H1 (cell line): ENCODE measurements around the gene ULK2. TPM values are rescaled to one million over a fixed set of nuclear protein-coding genes. Genes with fewer than 3 reads are reported as not detected.

ENCODE experiments used
- CTCF ChIA-PET: fragments of 300-600 bp; sonication (Branson Sonifier 250); formaldehyde crosslinking; loops from one replicate; lab custom pipeline; 2021; ENCODE audit not compliant: partially characterized antibody; lab: Charles Lee
- POLR2A ChIA-PET: fragments of 300-600 bp; sonication (Branson Sonifier 250); formaldehyde crosslinking; loops from one replicate; lab custom pipeline; 2021; ENCODE audit warnings: inconsistent platforms; ENCODE audit not compliant: partially characterized antibody; lab: Charles Lee
- DNase-seq, 2 experiments: peaks; one replicate each; pipeline versions ENCODE4 v3.0.0 to v3.0.0-alpha.2; 2010 to 2022; ENCODE audit warnings: low spot score in 2 of 2, low read depth in 1 of 2, mixed read lengths in 1 of 2
- FAIRE-seq: peaks from 2 replicates; lab custom pipeline; 2011; peaks lifted over from hg19 to GRCh38; lab: Jason Lieb, UNC
- H2AFZ ChIP-seq: 2 replicates; pipeline ENCODE4 v1.8.1; 2012; ENCODE audit warnings: low read length, inconsistent platforms
- H2AK5ac ChIP-seq: 2 replicates; pipeline ENCODE4 v1.6.1; 2013; ENCODE audit warnings: low read depth, low read length
- H2BK120ac ChIP-seq: replicated peaks from 2 replicates; pipeline ENCODE3; 2013; ENCODE audit warnings: low read depth, low read length, inconsistent platforms
- H2BK12ac ChIP-seq: 2 replicates; pipeline ENCODE4 v1.6.1; 2013; ENCODE audit warnings: low read depth, low read length
- H2BK15ac ChIP-seq: 2 replicates; pipeline ENCODE4 v1.6.1; 2013; ENCODE audit warnings: low read length
- H2BK20ac ChIP-seq: 2 replicates; pipeline ENCODE4 v1.6.1; 2013; ENCODE audit warnings: low read length
- H2BK5ac ChIP-seq: 2 replicates; pipeline ENCODE4 v1.6.1; 2013; ENCODE audit warnings: low read depth, low read length
- H3K14ac ChIP-seq: 2 replicates; pipeline ENCODE4 v1.6.1; 2013; ENCODE audit warnings: inconsistent platforms; ENCODE audit not compliant: insufficient read length
- H3K18ac ChIP-seq: 2 replicates; pipeline ENCODE4 v1.6.1; 2013; ENCODE audit warnings: low read length; ENCODE audit errors: extremely low read depth
- H3K23ac ChIP-seq: 2 replicates; pipeline ENCODE4 v1.6.1; 2013; ENCODE audit warnings: inconsistent platforms; ENCODE audit not compliant: insufficient read length
- H3K23me2 ChIP-seq: 2 replicates; pipeline ENCODE4 v1.6.1; 2013; ENCODE audit warnings: low read depth, low read length
- H3K27ac ChIP-seq: 2 replicates; pipeline ENCODE4 v1.6.1; 2011; ENCODE audit warnings: low read depth, low read length, inconsistent platforms
- H3K27me3 ChIP-seq, 4 experiments: replicated peaks in 1 of 4; 1 replicate in 1 of 4; 2 replicates in 3 of 4; pipeline versions ENCODE4 v1.6.1 to v1.8.1; 2011 to 2013; ENCODE audit warnings: low read length in 3 of 4, mild to moderate bottlenecking in 3 of 4, inconsistent platforms in 2 of 4, mixed read lengths in 2 of 4, moderate library complexity in 1 of 4; ENCODE audit not compliant: control insufficient read depth in 3 of 4, insufficient read depth in 3 of 4; ENCODE audit errors: extremely low read depth in 1 of 4
- H3K36me3 ChIP-seq, 4 experiments: 2 replicates each; pipeline versions ENCODE4 v1.6.1 to v1.8.1; 2011 to 2013; ENCODE audit warnings: mild to moderate bottlenecking in 4 of 4, low read length in 3 of 4, moderate library complexity in 2 of 4, control low read depth in 1 of 4, inconsistent platforms in 1 of 4; ENCODE audit not compliant: insufficient read depth in 4 of 4, control insufficient read depth in 2 of 4
- H3K4ac ChIP-seq: replicated peaks from 2 replicates; pipeline ENCODE3; 2013; ENCODE audit warnings: low read length, low read depth, mixed read lengths, inconsistent platforms; ENCODE audit not compliant: insufficient read length
- H3K4me1 ChIP-seq, 4 experiments: replicated peaks in 1 of 4; 1 replicate in 1 of 4; 2 replicates in 3 of 4; pipeline versions ENCODE4 v1.6.1 to v1.8.1; 2011 to 2013; ENCODE audit warnings: low read length in 3 of 4, inconsistent platforms in 2 of 4, mixed read lengths in 1 of 4; ENCODE audit not compliant: insufficient read depth in 4 of 4, control insufficient read depth in 3 of 4
- H3K4me2 ChIP-seq, 2 experiments: 2 replicates each; pipeline versions ENCODE4 v1.6.1 to v1.8.1; 2011 to 2013; ENCODE audit warnings: low read depth in 2 of 2, low read length in 2 of 2, control low read depth in 1 of 2, inconsistent platforms in 1 of 2, mild to moderate bottlenecking in 1 of 2; ENCODE audit not compliant: insufficient read depth in 1 of 2
- H3K4me3 ChIP-seq, 4 experiments: fragments of 200-600, 300-600 bp in 1 of 4; sonication (generic), shearing (Covaris generic), sonication (Bioruptor Twin) in 1 of 4; 2 replicates each; pipeline versions ENCODE4 v1.5.1 to v1.8.1; 2011 to 2016; ENCODE audit warnings: low read length in 4 of 4, low read depth in 3 of 4, control low read depth in 2 of 4, inconsistent platforms in 2 of 4, mild to moderate bottlenecking in 2 of 4, mixed read lengths in 1 of 4, moderate library complexity in 1 of 4; ENCODE audit not compliant: insufficient read depth in 2 of 4; ENCODE audit errors: extremely low read depth in 1 of 4
- H3K56ac ChIP-seq: replicated peaks from 2 replicates; pipeline ENCODE3; 2013; ENCODE audit warnings: low read depth, mild to moderate bottlenecking, mixed read lengths, low read length, inconsistent platforms; ENCODE audit not compliant: insufficient read length
- H3K79me1 ChIP-seq: 2 replicates; pipeline ENCODE4 v1.6.1; 2013; ENCODE audit warnings: low read depth, low read length, control low read depth
- H3K79me2 ChIP-seq, 2 experiments: 2 replicates each; pipeline versions ENCODE4 v1.6.1 to v1.8.1; 2012 to 2013; ENCODE audit warnings: low read length in 2 of 2, mild to moderate bottlenecking in 2 of 2, inconsistent platforms in 1 of 2; ENCODE audit not compliant: insufficient read depth in 2 of 2, control insufficient read depth in 1 of 2
- H3K9ac ChIP-seq, 4 experiments: replicated peaks in 1 of 4; 1 replicate in 1 of 4; 2 replicates in 3 of 4; pipeline versions ENCODE4 v1.6.1 to v1.8.1; 2011 to 2013; ENCODE audit warnings: low read depth in 3 of 4, low read length in 3 of 4, control low read depth in 2 of 4, mild to moderate bottlenecking in 2 of 4, moderate library complexity in 2 of 4, inconsistent platforms in 1 of 4; ENCODE audit errors: extremely low read depth in 1 of 4
- H3K9me3 ChIP-seq, 2 experiments: 2 replicates each; pipeline versions ENCODE4 v1.6.1 to v1.8.1; 2012 to 2013; ENCODE audit warnings: mild to moderate bottlenecking in 2 of 2, moderate library complexity in 2 of 2, control low read depth in 1 of 2, inconsistent platforms in 1 of 2, low read depth in 1 of 2, low read length in 1 of 2, mixed read lengths in 1 of 2; ENCODE audit not compliant: insufficient read depth in 2 of 2
- H4K20me1 ChIP-seq, 2 experiments: replicated peaks in 1 of 2; 2 replicates each; pipeline versions ENCODE3 to v1.8.1; 2011 to 2013; ENCODE audit warnings: inconsistent platforms in 2 of 2, low read length in 2 of 2, mild to moderate bottlenecking in 1 of 2; ENCODE audit not compliant: insufficient read depth in 2 of 2, control insufficient read depth in 1 of 2
- H4K5ac ChIP-seq: 2 replicates; pipeline ENCODE4 v1.6.1; 2013; ENCODE audit warnings: low read length, low read depth, mixed read lengths, inconsistent platforms; ENCODE audit not compliant: insufficient read length
- H4K8ac ChIP-seq: 2 replicates; pipeline ENCODE4 v1.8.0; 2013; ENCODE audit warnings: mild to moderate bottlenecking, moderate library complexity, low read length, inconsistent platforms; ENCODE audit not compliant: insufficient read depth; ENCODE audit errors: extremely low read depth
- H4K91ac ChIP-seq: replicated peaks from 2 replicates; pipeline ENCODE3; 2013; ENCODE audit warnings: low read length, mixed read lengths, inconsistent platforms; ENCODE audit not compliant: insufficient read length
- CEBPB ChIP-seq: IDR thresholded peaks from 2 replicates; pipeline ENCODE4 v1.6.1; 2012; ENCODE audit warnings: low read depth, low read length
- E2F6 ChIP-seq: IDR thresholded peaks from 2 replicates; pipeline ENCODE4 v1.6.1; 2012; ENCODE audit warnings: inconsistent platforms
- JUN ChIP-seq: IDR thresholded peaks from 2 replicates; pipeline ENCODE4 v1.6.1; 2011; ENCODE audit warnings: low read depth, mild to moderate bottlenecking, improper control_type of control experiment, low read length
- MAX ChIP-seq: IDR thresholded peaks from 2 replicates; pipeline ENCODE4 v1.6.1; 2012; ENCODE audit warnings: inconsistent platforms
- ZNF274 ChIP-seq: IDR thresholded peaks from 2 replicates; pipeline ENCODE4 v1.7.0; 2012; ENCODE audit warnings: low read length, borderline replicate concordance; ENCODE audit errors: extremely low read depth
- WGBS, 2 experiments: shearing (Covaris generic) in 1 of 2; methylation state at CpG; one replicate each; pipeline versions ENCODE4 v1.1.6 to v1.1.7; 2013 to 2015; ENCODE audit warnings: low lambda C conversion rate in 2 of 2, mixed read lengths in 2 of 2, inconsistent platforms in 1 of 2, low coverage in 1 of 2, missing lambda C conversion rate in 1 of 2; ENCODE audit not compliant: insufficient replicate concordance in 2 of 2, insufficient coverage in 1 of 2, insufficient read length in 1 of 2; ENCODE audit errors: extremely low coverage in 1 of 2, missing lambda C conversion rate in 1 of 2; 5-methylcytosine and 5-hydroxymethylcytosine counted together
- polyA plus RNA-seq, 7 experiments: library from polyadenylated mRNA; depleted of rRNA in 3 of 7; stranded (reverse) in 5 of 7; unstranded in 2 of 7; fragments of >200 nt in 5 of 7; fragments of 200-250 nt in 2 of 7; gene quantifications; 1 replicate in 5 of 7; 2 replicates in 1 of 7; 4 replicates in 1 of 7; pipeline versions ENCODE4 v1.2.1 to v1.2.3, GENCODE V29; 2011 to 2013; ENCODE audit warnings: missing spikeins in 2 of 7, mixed read lengths in 2 of 7
- total RNA-seq: library from RNA; stranded (reverse); fragmentation: NEBNext Ultra II Directional; extraction: Animal tissue kit (Norgen Biotek cat#: 25700); gene quantifications from 2 replicates; pipeline ENCODE4 v1.2.1, GENCODE V29; 2021

The ULK2 gene
- total and polyA plus RNA-seq, 2 of the 8 experiments (the other 6 are each of a cell fraction or from before 2014, with no cell fraction given) = 5.3 to 9.8 TPM

GRCh38 chr17:19729900-19730299, 137.8 kb downstream of the ULK2 start:
- Histone ChIP-seq H3K23me2 (no peaks in the 10 kb centered on the region), H2BK120ac (no peak overlapping the region), H3K79me1 (no peaks in the 10 kb centered on the region), H2AFZ (no peak overlapping the region), H3K23ac (no peak overlapping the region), H3K36me3 (no peaks in the 10 kb centered on the region), H4K8ac (no peak overlapping the region), H3K4ac (no peak overlapping the region), H2BK5ac (no peak overlapping the region), H2BK20ac (no peak overlapping the region), H2BK12ac (no peak overlapping the region), H3K56ac (no peak overlapping the region), H4K5ac (no peak overlapping the region), H3K4me3 (no peak overlapping the region), H2BK15ac (no peak overlapping the region), H3K27ac (no peak overlapping the region), H3K9me3 (no peaks in the 10 kb centered on the region), H2AK5ac (no peak overlapping the region), H3K79me2 (no peaks in the 10 kb centered on the region), H4K91ac (no peak overlapping the region), H3K4me1 (no peaks in the 10 kb centered on the region), H3K9ac (no peak overlapping the region), H3K18ac (no peak overlapping the region), H4K20me1 (no peaks in the 10 kb centered on the region), H3K4me2 (no peak overlapping the region), H3K14ac (no peak overlapping the region), H3K27me3 (no peaks in the 10 kb centered on the region)
- DNase-seq = no peak
- FAIRE-seq = no peak
- ChIA-PET CTCF (interaction anchor here (1.7 to 1.8 kb wide), 2 partner anchors 9 to 19 kb away, joined by 4 to 6 read pairs; no protein-coding TSS in a partner anchor), POLR2A (interaction anchor here (1.3 to 1.5 kb wide), 2 partner anchors 9 to 16 kb away, joined by 3 to 4 read pairs; no protein-coding TSS in a partner anchor)
- 92% methylated on average over 6 of the region's 6 CpGs; no CpG with 5 or more reads in 1 of the 2 experiments for WGBS, 2 experiments
- peak; percentile 68 for TF ChIP-seq E2F6
- TF ChIP-seq MAX = peak; percentile 51
- TF ChIP-seq ZNF274 = no peak
- TF ChIP-seq CEBPB = no peak
- no peak for TF ChIP-seq JUN
